K562 (cell line): ENCODE measurements around the gene CRYBB1. TPM values are rescaled to one million over a fixed set of nuclear protein-coding genes. Genes with fewer than 3 reads are reported as not detected.

Experiments used
- FOXP4 ChIP-seq: sonication (generic); formaldehyde crosslinking; IDR thresholded peaks from 2 replicates; pipeline ENCODE4 v1.8.0; 2022; ENCODE audit warnings: mild to moderate bottlenecking, missing genetic modification reagents, borderline replicate concordance
- MXI1 ChIP-seq: IDR thresholded peaks from 2 replicates; pipeline ENCODE4 v1.6.1; 2011; ENCODE audit warnings: low read depth, mild to moderate bottlenecking, improper control_type of control experiment, low read length
- NCOA4 ChIP-seq: fragments of 450-650 bp; IDR thresholded peaks from 2 replicates; pipeline ENCODE4 v1.6.1; 2018; ENCODE audit warnings: mild to moderate bottlenecking; ENCODE audit not compliant: partially characterized antibody
- PRMT5 ChIP-seq: sonication (generic); formaldehyde crosslinking; IDR thresholded peaks from 2 replicates; pipeline ENCODE4 v1.5.0; 2020; ENCODE audit warnings: missing genetic modification reagents
- RBM25 ChIP-seq: fragments of 200-400 bp; formaldehyde crosslinking; IDR thresholded peaks from 2 replicates; pipeline ENCODE4 v1.6.1; 2018; ENCODE audit warnings: low read length, low read depth, moderate library complexity; ENCODE audit not compliant: severe bottlenecking
- REST ChIP-seq, 2 experiments: fragments of 450-650 bp; formaldehyde crosslinking in 1 of 2; IDR thresholded peaks; 2 replicates each; pipeline versions ENCODE4 v1.4.0 to v1.6.1; 2014 to 2020; ENCODE audit warnings: mild to moderate bottlenecking in 2 of 2, borderline replicate concordance in 1 of 2, low read depth in 1 of 2
- SAFB2 ChIP-seq: fragments of 200-400 bp; formaldehyde crosslinking; IDR thresholded peaks from 2 replicates; pipeline ENCODE4 v1.6.1; 2018; ENCODE audit warnings: borderline replicate concordance, low read length, low read depth, moderate library complexity; ENCODE audit not compliant: severe bottlenecking
- STAG1 ChIP-seq: sonication (generic); formaldehyde crosslinking; IDR thresholded peaks from 2 replicates; pipeline ENCODE4 v1.5.0; 2020; ENCODE audit warnings: missing genetic modification reagents, borderline replicate concordance
- UBTF ChIP-seq, 2 experiments: IDR thresholded peaks; 2 replicates each; pipeline ENCODE4 v1.6.1; 2012; ENCODE audit warnings: improper control_type of control experiment in 2 of 2, low read depth in 2 of 2, low read length in 2 of 2, borderline replicate concordance in 1 of 2
- polyA plus RNA-seq, 8 experiments: library from polyadenylated mRNA; depleted of rRNA in 4 of 8; stranded (reverse) in 5 of 8; unstranded in 3 of 8; fragments of >200 nt; fragmentation: Nextera tagmentation in 2 of 8; fragmentation: Illumina TruSeq in 1 of 8; extraction: Ambion mirVana in 2 of 8; extraction: Trizol in 1 of 8; gene quantifications; 2 replicates each; pipeline versions ENCODE4 v1.2.1 to v1.2.3, GENCODE V29; 2011 to 2014; ENCODE audit warnings: inconsistent platforms in 1 of 8, missing spikeins in 1 of 8
- total RNA-seq, 7 experiments: library from RNA; depleted of rRNA in 6 of 7; stranded (reverse); fragments of >200 nt in 6 of 7; fragmentation: Illumina TruSeq in 2 of 7; extraction: Trizol in 2 of 7; gene quantifications; 2 replicates each; pipeline versions ENCODE4 v1.2.1 to v1.2.3, GENCODE V29; 2011 to 2021; ENCODE audit warnings: low replicate concordance in 1 of 7

CRYBB1 gene
- total and polyA plus RNA-seq, 9 of the 15 experiments (the other 6 are each of a cell fraction or from before 2014, with no cell fraction given) = 0.16 to 0.45 (median 0.33) TPM; not detected in 2

- TF ChIP-seq UBTF (IDR thresholded peaks at IDR 0.05; ENCODE audit: borderline replicate concordance in 1 of 2, low read depth in 2 of 2, low read length in 2 of 2) (no peak), FOXP4 (CRISPR knock-in tag) (no peak), REST (IDR thresholded peaks at IDR 0.05; ENCODE audit: borderline replicate concordance) (no peak), REST (CRISPR knock-in tag; IDR thresholded peaks at IDR 0.05; ENCODE audit: low read depth) (no peak), NCOA4 (peak; percentile 69), PRMT5 (CRISPR knock-in tag) (no peak), STAG1 (CRISPR knock-in tag) (no peak), RBM25 (no peak), SAFB2 (no peak), MXI1 (no peak)
Measured at GRCh38 chr22:26617271-26618199, at the start of gene CRYBB1 (continued).
